ENCODE measurements around the gene NT5E. TPM values are rescaled to one million over a fixed set of nuclear protein-coding genes. Genes with fewer than 3 reads are reported as not detected.
A peak's percentile ranks its signal among the peaks of the same experiment; 100 is the strongest.

NT5E gene
- total and polyA plus RNA-seq, 2 of the 13 experiments (the other 11 are each of a cell fraction or from before 2014, with no cell fraction given), result 9.5 to 33.0 TPM

DNA sequence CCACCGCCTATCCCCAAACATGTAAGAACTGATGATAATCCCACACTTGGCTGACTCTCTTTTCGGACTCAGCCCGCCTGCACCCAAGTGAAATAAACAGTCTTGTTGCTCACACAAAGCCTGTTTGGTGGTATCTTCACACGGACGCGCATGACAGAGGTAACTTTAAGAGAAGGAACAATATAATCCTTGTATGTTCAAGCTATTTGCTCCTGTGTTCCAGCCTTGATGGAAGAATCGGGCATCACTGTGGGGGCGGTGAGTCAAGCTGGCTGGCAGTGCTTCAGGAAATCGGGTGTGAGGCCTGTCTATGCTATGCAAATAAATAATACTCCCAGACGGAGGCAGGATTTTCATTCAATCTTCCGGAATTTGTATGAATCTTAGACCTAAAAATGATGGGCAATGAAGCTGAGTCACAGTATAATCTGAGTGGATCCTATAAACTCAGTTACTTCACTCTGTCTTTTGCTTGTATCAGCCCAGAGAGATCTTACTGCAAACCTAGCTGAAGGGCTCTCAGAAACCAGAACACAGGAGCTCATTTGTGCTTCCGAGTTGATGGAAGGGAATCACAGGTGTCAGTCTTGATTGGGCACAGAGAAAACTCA is 45.2 kb upstream of the NT5E start (continued):
- TF ChIP-seq, protein P1, sequence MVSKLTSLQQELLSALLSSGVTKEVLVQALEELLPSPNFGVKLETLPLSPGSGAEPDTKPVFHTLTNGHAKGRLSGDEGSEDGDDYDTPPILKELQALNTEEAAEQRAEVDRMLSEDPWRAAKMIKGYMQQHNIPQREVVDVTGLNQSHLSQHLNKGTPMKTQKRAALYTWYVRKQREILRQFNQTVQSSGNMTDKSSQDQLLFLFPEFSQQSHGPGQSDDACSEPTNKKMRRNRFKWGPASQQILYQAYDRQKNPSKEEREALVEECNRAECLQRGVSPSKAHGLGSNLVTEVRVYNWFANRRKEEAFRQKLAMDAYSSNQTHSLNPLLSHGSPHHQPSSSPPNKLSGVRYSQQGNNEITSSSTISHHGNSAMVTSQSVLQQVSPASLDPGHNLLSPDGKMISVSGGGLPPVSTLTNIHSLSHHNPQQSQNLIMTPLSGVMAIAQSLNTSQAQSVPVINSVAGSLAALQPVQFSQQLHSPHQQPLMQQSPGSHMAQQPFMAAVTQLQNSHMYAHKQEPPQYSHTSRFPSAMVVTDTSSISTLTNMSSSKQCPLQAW (CRISPR knock-in tag; IDR thresholded peaks at IDR 0.05), result 0 out of 2 replicates have a peak, but pooled peaks have one; percentile 31
- TF ChIP-seq, protein P2, sequence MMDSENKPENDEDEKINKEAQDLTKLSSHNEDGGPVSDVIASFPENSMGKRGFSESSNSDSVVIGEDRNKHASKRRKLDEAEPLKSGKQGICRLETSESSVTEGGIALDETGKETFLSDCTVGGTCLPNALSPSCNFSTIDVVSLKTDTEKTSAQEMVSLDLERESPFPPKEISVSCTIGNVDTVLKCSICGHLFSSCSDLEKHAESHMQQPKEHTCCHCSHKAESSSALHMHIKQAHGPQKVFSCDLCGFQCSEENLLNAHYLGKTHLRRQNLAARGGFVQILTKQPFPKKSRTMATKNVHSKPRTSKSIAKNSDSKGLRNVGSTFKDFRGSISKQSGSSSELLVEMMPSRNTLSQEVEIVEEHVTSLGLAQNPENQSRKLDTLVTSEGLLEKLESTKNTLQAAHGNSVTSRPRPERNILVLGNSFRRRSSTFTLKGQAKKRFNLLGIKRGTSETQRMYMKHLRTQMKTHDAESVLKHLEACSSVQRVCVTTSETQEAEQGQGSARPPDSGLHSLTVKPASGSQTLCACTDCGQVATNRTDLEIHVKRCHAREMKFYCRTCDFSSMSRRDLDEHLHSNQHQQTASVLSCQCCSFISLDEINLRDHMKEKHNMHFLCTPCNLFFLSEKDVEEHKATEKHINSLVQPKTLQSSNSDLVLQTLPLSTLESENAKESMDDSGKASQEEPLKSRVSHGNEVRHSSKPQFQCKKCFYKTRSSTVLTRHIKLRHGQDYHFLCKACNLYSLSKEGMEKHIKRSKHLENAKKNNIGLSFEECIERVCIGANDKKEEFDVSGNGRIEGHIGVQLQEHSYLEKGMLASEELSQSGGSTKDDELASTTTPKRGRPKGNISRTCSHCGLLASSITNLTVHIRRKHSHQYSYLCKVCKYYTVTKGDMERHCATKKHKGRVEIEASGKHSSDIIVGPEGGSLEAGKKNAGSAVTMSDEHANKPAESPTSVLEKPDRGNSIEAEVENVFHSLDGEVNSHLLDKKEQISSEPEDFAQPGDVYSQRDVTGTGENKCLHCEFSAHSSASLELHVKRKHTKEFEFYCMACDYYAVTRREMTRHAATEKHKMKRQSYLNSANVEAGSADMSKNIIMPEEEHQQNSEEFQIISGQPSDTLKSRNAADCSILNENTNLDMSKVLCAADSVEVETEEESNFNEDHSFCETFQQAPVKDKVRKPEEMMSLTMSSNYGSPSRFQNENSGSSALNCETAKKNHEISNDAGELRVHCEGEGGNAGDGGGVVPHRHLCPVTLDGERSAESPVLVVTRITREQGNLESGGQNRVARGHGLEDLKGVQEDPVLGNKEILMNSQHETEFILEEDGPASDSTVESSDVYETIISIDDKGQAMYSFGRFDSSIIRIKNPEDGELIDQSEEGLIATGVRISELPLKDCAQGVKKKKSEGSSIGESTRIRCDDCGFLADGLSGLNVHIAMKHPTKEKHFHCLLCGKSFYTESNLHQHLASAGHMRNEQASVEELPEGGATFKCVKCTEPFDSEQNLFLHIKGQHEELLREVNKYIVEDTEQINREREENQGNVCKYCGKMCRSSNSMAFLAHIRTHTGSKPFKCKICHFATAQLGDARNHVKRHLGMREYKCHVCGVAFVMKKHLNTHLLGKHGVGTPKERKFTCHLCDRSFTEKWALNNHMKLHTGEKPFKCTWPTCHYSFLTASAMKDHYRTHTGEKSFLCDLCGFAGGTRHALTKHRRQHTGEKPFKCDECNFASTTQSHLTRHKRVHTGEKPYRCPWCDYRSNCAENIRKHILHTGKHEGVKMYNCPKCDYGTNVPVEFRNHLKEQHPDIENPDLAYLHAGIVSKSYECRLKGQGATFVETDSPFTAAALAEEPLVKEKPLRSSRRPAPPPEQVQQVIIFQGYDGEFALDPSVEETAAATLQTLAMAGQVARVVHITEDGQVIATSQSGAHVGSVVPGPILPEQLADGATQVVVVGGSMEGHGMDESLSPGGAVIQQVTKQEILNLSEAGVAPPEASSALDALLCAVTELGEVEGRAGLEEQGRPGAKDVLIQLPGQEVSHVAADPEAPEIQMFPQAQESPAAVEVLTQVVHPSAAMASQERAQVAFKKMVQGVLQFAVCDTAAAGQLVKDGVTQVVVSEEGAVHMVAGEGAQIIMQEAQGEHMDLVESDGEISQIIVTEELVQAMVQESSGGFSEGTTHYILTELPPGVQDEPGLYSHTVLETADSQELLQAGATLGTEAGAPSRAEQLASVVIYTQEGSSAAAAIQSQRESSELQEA (CRISPR knock-in tag; IDR thresholded peaks at IDR 0.05; ENCODE audit: not compliant biosample characterization), result peak; percentile 36
- TF ChIP-seq ZNF20 (CRISPR knock-in tag; IDR thresholded peaks at IDR 0.05), result no peak
- TF ChIP-seq SOX13 (IDR thresholded peaks at IDR 0.05), result no peak
- peak in 1 of 2 experiments; percentile 58; a peak in 2 of 4 replicates for TF ChIP-seq SOX13 (CRISPR knock-in tag; conservative IDR thresholded peaks at IDR 0.05 in 1 of 2, IDR thresholded peaks at IDR 0.05 in 1 of 2)
- peak; percentile 23; the same call in 1 of the 2 replicates for TF ChIP-seq HMG20A (CRISPR knock-in tag; IDR thresholded peaks at IDR 0.05; ENCODE audit: borderline replicate concordance)
- no peak for TF ChIP-seq ZNF788 (CRISPR knock-in tag; IDR thresholded peaks at IDR 0.05; ENCODE audit: borderline replicate concordance)
- TF ChIP-seq, protein P3, sequence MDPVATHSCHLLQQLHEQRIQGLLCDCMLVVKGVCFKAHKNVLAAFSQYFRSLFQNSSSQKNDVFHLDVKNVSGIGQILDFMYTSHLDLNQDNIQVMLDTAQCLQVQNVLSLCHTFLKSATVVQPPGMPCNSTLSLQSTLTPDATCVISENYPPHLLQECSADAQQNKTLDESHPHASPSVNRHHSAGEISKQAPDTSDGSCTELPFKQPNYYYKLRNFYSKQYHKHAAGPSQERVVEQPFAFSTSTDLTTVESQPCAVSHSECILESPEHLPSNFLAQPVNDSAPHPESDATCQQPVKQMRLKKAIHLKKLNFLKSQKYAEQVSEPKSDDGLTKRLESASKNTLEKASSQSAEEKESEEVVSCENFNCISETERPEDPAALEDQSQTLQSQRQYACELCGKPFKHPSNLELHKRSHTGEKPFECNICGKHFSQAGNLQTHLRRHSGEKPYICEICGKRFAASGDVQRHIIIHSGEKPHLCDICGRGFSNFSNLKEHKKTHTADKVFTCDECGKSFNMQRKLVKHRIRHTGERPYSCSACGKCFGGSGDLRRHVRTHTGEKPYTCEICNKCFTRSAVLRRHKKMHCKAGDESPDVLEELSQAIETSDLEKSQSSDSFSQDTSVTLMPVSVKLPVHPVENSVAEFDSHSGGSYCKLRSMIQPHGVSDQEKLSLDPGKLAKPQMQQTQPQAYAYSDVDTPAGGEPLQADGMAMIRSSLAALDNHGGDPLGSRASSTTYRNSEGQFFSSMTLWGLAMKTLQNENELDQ (CRISPR knock-in tag; IDR thresholded peaks at IDR 0.05; ENCODE audit: borderline replicate concordance), result no peak
- peak; percentile 43 for TF ChIP-seq TAF1 (CRISPR knock-in tag; IDR thresholded peaks at IDR 0.05)
- no peak for TF ChIP-seq ZNF282 (IDR thresholded peaks at IDR 0.05; ENCODE audit: partially characterized antibody)
- no peak for TF ChIP-seq ARNT2 (CRISPR knock-in tag; IDR thresholded peaks at IDR 0.05; ENCODE audit: low read depth)
- 0 out of 2 replicates have a peak, but pooled peaks have one; percentile 23 for TF ChIP-seq BRD4 (CRISPR knock-in tag; IDR thresholded peaks at IDR 0.05)
- TF ChIP-seq PATZ1 (CRISPR knock-in tag; IDR thresholded peaks at IDR 0.05), result peak; percentile 50
- TF ChIP-seq FOXP1 (IDR thresholded peaks at IDR 0.05), result no peak
- TF ChIP-seq FOXP1 (CRISPR knock-in tag; IDR thresholded peaks at IDR 0.05), result peak; percentile 18; the same call in 1 of the 2 replicates
- TF ChIP-seq ZNF678 (CRISPR knock-in tag; IDR thresholded peaks at IDR 0.05), result no peak

Data from HepG2 (cell line).